Measurements from ENCODE around the gene OR2G6.
A peak's percentile ranks its signal among the peaks of the same experiment; 100 is the strongest.
"Not testable (repeated sequence)": the region's sequence is repeated elsewhere in the genome, so short reads cannot be mapped to it uniquely, and the experiment has no call there.

Gene OR2G6

DNA sequence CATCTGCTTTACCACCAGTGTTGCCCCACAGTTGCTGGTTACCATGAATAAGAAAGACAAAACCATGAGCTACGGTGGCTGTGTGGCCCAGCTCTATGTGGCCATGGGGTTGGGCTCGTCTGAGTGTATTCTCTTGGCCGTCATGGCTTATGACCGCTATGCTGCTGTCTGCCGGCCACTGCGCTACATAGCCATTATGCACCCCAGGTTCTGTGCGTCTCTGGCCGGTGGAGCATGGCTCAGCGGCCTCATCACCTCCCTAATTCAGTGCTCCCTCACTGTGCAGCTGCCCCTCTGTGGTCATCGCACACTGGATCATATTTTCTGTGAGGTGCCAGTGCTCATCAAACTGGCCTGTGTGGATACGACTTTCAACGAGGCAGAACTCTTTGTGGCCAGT is 14.0 kb downstream of the OR2G6 start:
- TF ChIP-seq CTCF (IDR thresholded peaks at IDR 0.05; ENCODE audit: insufficient read depth, low read length, poor library complexity, severe bottlenecking) = no peak
- H3K27me3 ChIP-seq (replicated peaks; ENCODE audit: control insufficient read depth, insufficient read depth, low read length) = no peaks in the 10 kb centered on the region
- H3K4me3 ChIP-seq (replicated peaks; ENCODE audit: low read depth, low read length) = no peak overlapping the region
- DNase-seq (ENCODE audit: extremely low read depth, insufficient read length) = no peak
- no peaks in the 10 kb centered on the region for H3K36me3 ChIP-seq (ENCODE audit: control insufficient read depth, insufficient read depth, low read length)

GRCh38 chr1:248537449-248537848 is 29.6 kb downstream of the OR2G6 start:
- H3K27me3 ChIP-seq (replicated peaks; ENCODE audit: control insufficient read depth, insufficient read depth, low read length); H3K36me3 ChIP-seq (ENCODE audit: control insufficient read depth, insufficient read depth, low read length); DNase-seq (ENCODE audit: extremely low read depth, insufficient read length); H3K4me3 ChIP-seq (replicated peaks; ENCODE audit: low read depth, low read length): not testable (repeated sequence)

DNA sequence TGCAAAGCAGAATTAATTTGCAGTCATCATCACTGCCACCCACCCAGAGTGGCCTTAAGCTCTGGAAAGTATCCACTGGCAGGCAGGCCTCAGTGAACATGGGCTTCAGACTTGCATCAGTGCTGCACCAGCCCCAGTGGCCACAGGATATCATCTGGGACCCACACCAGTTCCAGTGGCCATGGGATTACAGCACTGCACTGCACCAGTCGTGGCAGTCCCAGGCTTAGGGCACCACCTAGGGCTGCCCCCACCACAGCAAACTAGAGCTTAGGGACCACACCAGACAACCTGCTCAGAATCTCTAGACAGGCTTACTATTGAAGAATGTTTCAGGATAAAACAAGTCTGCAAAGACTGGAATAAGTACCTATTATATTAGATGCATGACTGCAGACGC is 39.5 kb downstream of the OR2G6 start:
- H3K27me3 ChIP-seq (replicated peaks; ENCODE audit: control insufficient read depth, insufficient read depth, low read length); H3K36me3 ChIP-seq (ENCODE audit: control insufficient read depth, insufficient read depth, low read length); DNase-seq (ENCODE audit: extremely low read depth, insufficient read length); H3K4me3 ChIP-seq (replicated peaks; ENCODE audit: low read depth, low read length): not testable (repeated sequence)

DNA sequence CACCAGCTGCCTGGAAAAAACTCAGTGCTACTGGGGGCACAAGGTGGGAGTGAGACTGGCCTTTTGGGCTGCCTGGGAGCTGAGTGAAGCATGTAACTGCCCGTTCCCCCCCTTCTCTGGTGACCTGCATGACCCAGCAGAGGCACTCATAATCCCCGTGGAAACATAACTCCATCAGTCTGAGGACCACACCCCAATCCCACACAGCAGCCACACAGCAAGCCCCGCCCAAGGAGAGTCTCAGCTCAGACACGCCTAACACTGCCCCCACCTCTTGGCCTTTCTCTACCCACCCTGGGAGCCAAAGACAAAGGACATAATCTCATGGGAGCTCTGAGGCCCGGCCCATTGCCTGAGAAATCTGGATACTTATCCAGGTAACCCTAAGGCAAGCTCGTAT is 43.2 kb downstream of the OR2G6 start:
- not testable (repeated sequence) for H3K4me3 ChIP-seq (replicated peaks; ENCODE audit: low read depth, low read length); H3K27me3 ChIP-seq (replicated peaks; ENCODE audit: control insufficient read depth, insufficient read depth, low read length); DNase-seq (ENCODE audit: extremely low read depth, insufficient read length); H3K36me3 ChIP-seq (ENCODE audit: control insufficient read depth, insufficient read depth, low read length)

- not testable (repeated sequence) for DNase-seq (ENCODE audit: extremely low read depth, insufficient read length); H3K4me3 ChIP-seq (replicated peaks; ENCODE audit: low read depth, low read length); H3K27me3 ChIP-seq (replicated peaks; ENCODE audit: control insufficient read depth, insufficient read depth, low read length); H3K36me3 ChIP-seq (ENCODE audit: control insufficient read depth, insufficient read depth, low read length)
These were observed 54.8 kb downstream of the OR2G6 start, which contains the start of gene OR2T29 for GRCh38 chr1:248562672-248563071. Gene OR2T29 (minus strand): TSS chr1:248562772. CDS start chr1:248559491, 3,281 bp downstream.

DNA sequence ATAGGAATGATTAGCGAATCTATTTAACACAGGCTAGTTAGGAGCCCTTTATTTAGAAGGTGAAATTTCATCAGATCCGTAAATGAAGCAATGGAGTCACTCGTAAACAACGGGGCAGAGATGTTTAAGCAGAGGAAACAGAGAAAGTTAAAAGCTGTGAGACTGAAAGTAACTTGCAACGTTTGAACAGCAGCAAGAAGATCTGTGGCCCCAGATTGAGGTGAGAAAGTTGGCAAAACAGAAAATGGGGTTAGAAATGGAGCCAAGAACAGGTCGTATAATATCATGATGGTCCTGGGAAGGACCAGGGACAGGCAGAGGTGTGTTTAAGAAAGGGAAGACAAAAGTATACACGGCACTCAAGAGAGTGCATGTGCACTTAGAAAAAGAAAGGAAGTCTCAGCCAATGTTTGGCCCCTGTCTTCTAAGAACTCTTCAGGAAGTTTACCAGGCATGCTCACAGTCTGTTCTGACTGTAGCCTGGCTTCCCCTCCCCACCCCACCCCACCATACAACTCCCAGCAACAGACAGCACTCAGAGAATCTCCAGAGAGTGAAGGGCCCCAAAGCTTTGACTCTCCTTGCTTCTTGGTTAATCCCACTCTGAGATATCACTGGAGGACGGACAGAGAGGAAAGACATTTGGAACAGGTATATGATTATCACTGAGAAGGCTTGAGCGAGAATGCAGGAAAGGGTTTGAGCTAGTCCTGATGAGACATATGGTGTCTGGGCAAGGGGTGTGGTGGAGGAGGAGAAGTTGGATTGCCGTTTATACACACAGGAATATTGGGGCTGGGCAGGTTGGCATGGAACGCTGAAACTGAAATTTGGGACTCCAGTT is 57.9 kb downstream of the OR2G6 start:
- not testable (repeated sequence) for H3K36me3 ChIP-seq (ENCODE audit: control insufficient read depth, insufficient read depth, low read length); DNase-seq (ENCODE audit: extremely low read depth, insufficient read length); H3K27me3 ChIP-seq (replicated peaks; ENCODE audit: control insufficient read depth, insufficient read depth, low read length)
- peak overlapping the region; percentile 10; the same call in 1 of the 2 replicates for H3K4me3 ChIP-seq (replicated peaks; ENCODE audit: low read depth, low read length)

DNA sequence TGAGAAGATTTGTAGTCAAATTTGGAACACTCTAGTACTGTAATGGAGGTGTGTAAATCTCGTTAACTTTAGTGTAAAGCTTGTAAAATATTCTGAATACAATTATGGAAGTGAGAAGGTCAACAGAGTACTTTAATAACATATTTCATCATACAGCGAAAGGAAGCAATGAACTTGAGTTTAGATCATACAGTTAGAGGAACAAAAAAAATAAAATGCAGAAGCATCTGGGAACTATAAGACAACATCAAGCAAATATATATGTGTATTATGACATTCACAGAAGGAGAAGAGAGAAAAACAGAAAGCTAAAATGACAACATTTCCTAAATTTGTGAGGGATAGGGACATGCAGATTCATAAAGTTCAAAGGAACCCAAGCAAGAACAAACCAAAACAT is 61.2 kb downstream of the OR2G6 start:
- not testable (repeated sequence) for DNase-seq (ENCODE audit: extremely low read depth, insufficient read length); H3K4me3 ChIP-seq (replicated peaks; ENCODE audit: low read depth, low read length); H3K27me3 ChIP-seq (replicated peaks; ENCODE audit: control insufficient read depth, insufficient read depth, low read length); H3K36me3 ChIP-seq (ENCODE audit: control insufficient read depth, insufficient read depth, low read length)

DNA sequence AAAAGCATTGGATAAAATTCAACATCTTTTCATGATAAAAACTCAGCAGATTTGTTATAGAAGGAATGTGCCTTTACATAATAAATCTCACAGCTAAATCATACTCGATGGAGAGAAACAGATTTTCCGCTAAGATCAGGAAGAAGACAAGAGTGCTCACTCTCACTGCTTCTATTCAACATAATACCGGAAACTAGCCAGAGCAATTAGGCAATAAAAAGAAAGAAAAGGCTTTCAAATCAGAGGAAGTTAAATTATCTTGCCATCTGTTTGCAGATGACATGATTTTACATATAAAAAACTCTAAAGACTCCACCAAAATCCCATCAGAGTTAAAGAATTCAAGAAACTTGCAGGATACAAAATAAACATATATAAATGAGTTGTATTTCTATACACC is 62.9 kb downstream of the OR2G6 start:
- not testable (repeated sequence) for DNase-seq (ENCODE audit: extremely low read depth, insufficient read length); H3K27me3 ChIP-seq (replicated peaks; ENCODE audit: control insufficient read depth, insufficient read depth, low read length); H3K36me3 ChIP-seq (ENCODE audit: control insufficient read depth, insufficient read depth, low read length); H3K4me3 ChIP-seq (replicated peaks; ENCODE audit: low read depth, low read length)

DNA sequence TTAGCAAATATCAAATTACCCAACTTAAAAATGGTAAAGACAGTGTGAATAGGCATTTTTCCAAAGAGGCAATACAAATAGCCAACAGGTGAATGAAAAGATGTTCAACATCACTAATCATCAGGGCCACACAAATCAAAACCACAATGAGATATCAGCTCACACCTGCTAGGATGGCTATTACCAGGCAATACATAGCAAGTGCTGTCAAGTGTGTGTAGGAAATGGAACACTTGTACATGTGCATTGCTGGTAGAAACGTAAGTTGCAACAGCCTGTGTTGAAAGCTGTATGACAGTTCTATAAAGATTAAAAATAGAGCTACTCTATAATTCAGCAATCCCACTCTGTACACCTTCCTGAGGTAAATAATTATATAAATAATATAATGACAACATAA is 64.2 kb downstream of the OR2G6 start:
- not testable (repeated sequence) for H3K4me3 ChIP-seq (replicated peaks; ENCODE audit: low read depth, low read length); H3K27me3 ChIP-seq (replicated peaks; ENCODE audit: control insufficient read depth, insufficient read depth, low read length); DNase-seq (ENCODE audit: extremely low read depth, insufficient read length); H3K36me3 ChIP-seq (ENCODE audit: control insufficient read depth, insufficient read depth, low read length)

GRCh38 chr1:248573856-248574255 is 66.0 kb downstream of the OR2G6 start:
- not testable (repeated sequence) for H3K36me3 ChIP-seq (ENCODE audit: control insufficient read depth, insufficient read depth, low read length); DNase-seq (ENCODE audit: extremely low read depth, insufficient read length)

GRCh38 chr1:248574657-248575056 is 66.8 kb downstream of the OR2G6 start, which contains the start of gene OR2T34:
Gene OR2T34 (minus strand): TSS chr1:248574757. CDS start chr1:248574757, 0 bp downstream.
- DNase-seq (ENCODE audit: extremely low read depth, insufficient read length); H3K36me3 ChIP-seq (ENCODE audit: control insufficient read depth, insufficient read depth, low read length); H3K27me3 ChIP-seq (replicated peaks; ENCODE audit: control insufficient read depth, insufficient read depth, low read length); H3K4me3 ChIP-seq (replicated peaks; ENCODE audit: low read depth, low read length): not testable (repeated sequence)

More at GRCh38 chr1:248573856-248574255, 66.0 kb downstream of the OR2G6 start:
- not testable (repeated sequence) for H3K4me3 ChIP-seq (replicated peaks; ENCODE audit: low read depth, low read length); H3K27me3 ChIP-seq (replicated peaks; ENCODE audit: control insufficient read depth, insufficient read depth, low read length)
